ENCODE results near the gene SCYGR5. TPM values are rescaled to one million over a fixed set of nuclear protein-coding genes. Genes with fewer than 3 reads are reported as not detected.
"Not testable (repeated sequence)": the region's sequence is repeated elsewhere in the genome, so short reads cannot be mapped to it uniquely, and the experiment has no call there.

SCYGR5 gene
- total RNA-seq, 1 donor from 2014 or later, result not detected

GRCh38 chr2:227671170-227671905 is 4.7 kb downstream of the SCYGR5 start:
- Mint-ChIP-seq H3K4me3 (ENCODE audit: unreplicated experiment) (no peak overlapping the region), H3K36me3 (ENCODE audit: low read depth, unreplicated experiment) (no peaks in the 10 kb centered on the region), H3K27ac (ENCODE audit: unreplicated experiment) (no peak overlapping the region), H3K4me1 (ENCODE audit: unreplicated experiment) (no peaks in the 10 kb centered on the region), H3K9me3 (ENCODE audit: unreplicated experiment) (no peaks in the 10 kb centered on the region), H3K27me3 (ENCODE audit: unreplicated experiment) (peaks cover 2% of the 10 kb centered on the region)
- no peak for DNase-seq (ENCODE audit: low spot score)
- no peak for TF ChIP-seq CTCF (IDR thresholded peaks at IDR 0.05; ENCODE audit: unreplicated experiment)

- H3K9me3 Mint-ChIP-seq (ENCODE audit: unreplicated experiment); H3K4me1 Mint-ChIP-seq (ENCODE audit: unreplicated experiment); H3K27ac Mint-ChIP-seq (ENCODE audit: unreplicated experiment); H3K36me3 Mint-ChIP-seq (ENCODE audit: low read depth, unreplicated experiment); H3K4me3 Mint-ChIP-seq (ENCODE audit: unreplicated experiment); DNase-seq (ENCODE audit: low spot score); H3K27me3 Mint-ChIP-seq (ENCODE audit: unreplicated experiment): not testable (repeated sequence)
Observed at GRCh38 chr2:227673620-227674019, 7.0 kb downstream of the SCYGR5 start.

GRCh38 chr2:227674485-227674884 is 7.9 kb downstream of the SCYGR5 start:
- no peak for TF ChIP-seq CTCF (IDR thresholded peaks at IDR 0.05; ENCODE audit: unreplicated experiment)
- H3K27ac Mint-ChIP-seq (ENCODE audit: unreplicated experiment), result no peak overlapping the region
- H3K9me3 Mint-ChIP-seq (ENCODE audit: unreplicated experiment), result no peaks in the 10 kb centered on the region
- peaks cover 2% of the 10 kb centered on the region for H3K27me3 Mint-ChIP-seq (ENCODE audit: unreplicated experiment)
- H3K4me3 Mint-ChIP-seq (ENCODE audit: unreplicated experiment), result no peak overlapping the region
- H3K4me1 Mint-ChIP-seq (ENCODE audit: unreplicated experiment), result no peaks in the 10 kb centered on the region
- DNase-seq (ENCODE audit: low spot score), result no peak
- H3K36me3 Mint-ChIP-seq (ENCODE audit: low read depth, unreplicated experiment), result no peaks in the 10 kb centered on the region

- Mint-ChIP-seq H3K36me3 (ENCODE audit: low read depth, unreplicated experiment) (no peaks in the 10 kb centered on the region), H3K27me3 (ENCODE audit: unreplicated experiment) (peaks cover 2% of the 10 kb centered on the region), H3K4me1 (ENCODE audit: unreplicated experiment) (no peaks in the 10 kb centered on the region), H3K4me3 (ENCODE audit: unreplicated experiment) (no peak overlapping the region), H3K9me3 (ENCODE audit: unreplicated experiment) (no peaks in the 10 kb centered on the region), H3K27ac (ENCODE audit: unreplicated experiment) (no peak overlapping the region)
- no peak for DNase-seq (ENCODE audit: low spot score)
- no peak for TF ChIP-seq CTCF (IDR thresholded peaks at IDR 0.05; ENCODE audit: unreplicated experiment)
Observed at GRCh38 chr2:227677928-227678327, 11.3 kb downstream of the SCYGR5 start.

GRCh38 chr2:227684258-227684657 is 17.7 kb downstream of the SCYGR5 start:
- H3K4me3 Mint-ChIP-seq (ENCODE audit: unreplicated experiment), result no peak overlapping the region
- no peaks in the 10 kb centered on the region for H3K36me3 Mint-ChIP-seq (ENCODE audit: low read depth, unreplicated experiment)
- no peaks in the 10 kb centered on the region for H3K27me3 Mint-ChIP-seq (ENCODE audit: unreplicated experiment)
- DNase-seq (ENCODE audit: low spot score), result no peak
- H3K27ac Mint-ChIP-seq (ENCODE audit: unreplicated experiment), result no peak overlapping the region
- no peak for TF ChIP-seq CTCF (IDR thresholded peaks at IDR 0.05; ENCODE audit: unreplicated experiment)
- no peaks in the 10 kb centered on the region for H3K9me3 Mint-ChIP-seq (ENCODE audit: unreplicated experiment)
- no peaks in the 10 kb centered on the region for H3K4me1 Mint-ChIP-seq (ENCODE audit: unreplicated experiment)

Data from endothelial cell (in vitro differentiated cells).